ENCODE measurements around the gene WWOX. TPM values are rescaled to one million over a fixed set of nuclear protein-coding genes. Genes with fewer than 3 reads are reported as not detected.
A peak's percentile ranks its signal among the peaks of the same experiment; 100 is the strongest.

WWOX gene
- total RNA-seq, 6 experiments from 2014 or later: 13.0 to 24.3 (median 16.5) TPM

DNA sequence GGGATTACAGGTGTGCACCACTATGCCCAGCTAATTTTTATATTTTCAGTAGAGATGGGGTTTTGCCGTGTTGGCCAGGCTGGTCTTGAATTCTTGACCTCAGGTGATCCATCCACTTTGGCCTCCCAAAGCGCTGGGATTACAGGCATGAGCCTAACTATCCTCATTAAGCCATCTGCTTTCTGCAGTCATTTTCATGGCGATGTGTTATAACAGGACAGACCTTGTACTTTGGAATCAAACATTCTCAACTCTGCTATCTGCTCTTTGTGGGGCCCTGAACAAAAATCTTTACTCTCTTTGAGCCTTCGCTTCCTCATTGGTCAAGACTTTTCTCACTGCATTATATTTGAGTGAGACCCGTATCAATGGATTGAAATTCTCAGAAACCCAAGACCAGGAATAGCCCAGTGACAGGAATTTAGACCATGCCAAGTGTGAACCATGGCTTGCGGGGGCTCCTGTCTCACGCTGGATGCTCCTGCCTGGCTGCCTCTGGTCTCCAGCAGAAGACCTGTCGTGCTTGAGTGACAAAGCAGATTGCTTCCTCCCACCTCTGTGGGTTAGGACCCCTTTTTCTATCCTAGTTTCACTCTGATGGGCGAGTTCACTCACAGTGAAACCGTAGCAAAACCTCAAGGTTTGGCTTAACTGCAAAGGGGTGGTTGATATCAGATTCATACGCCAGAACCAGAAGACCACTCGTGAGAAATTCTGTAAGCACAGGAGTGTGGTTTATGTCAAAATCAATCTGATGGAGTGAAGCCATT lies 982.0 kb downstream of the WWOX start:
- DNase-seq (no peak), ATAC-seq (no peak)
- Histone ChIP-seq H3K27ac (no peak overlapping the region), H3K36me3 (no peaks in the 10 kb centered on the region), H3K9me3 (no peaks in the 10 kb centered on the region), H3K4me3 (no peak overlapping the region), H3K4me1 (no peaks in the 10 kb centered on the region), H3K27me3 (no peaks in the 10 kb centered on the region)
- 72% methylated on average over 5 of the region's 12 CpGs for WGBS (ENCODE audit: insufficient coverage, low coverage, low lambda C conversion rate, missing lambda C conversion rate)
- TF ChIP-seq POLR2A (IDR thresholded peaks at IDR 0.05): no peak
- TF ChIP-seq, protein P1, sequence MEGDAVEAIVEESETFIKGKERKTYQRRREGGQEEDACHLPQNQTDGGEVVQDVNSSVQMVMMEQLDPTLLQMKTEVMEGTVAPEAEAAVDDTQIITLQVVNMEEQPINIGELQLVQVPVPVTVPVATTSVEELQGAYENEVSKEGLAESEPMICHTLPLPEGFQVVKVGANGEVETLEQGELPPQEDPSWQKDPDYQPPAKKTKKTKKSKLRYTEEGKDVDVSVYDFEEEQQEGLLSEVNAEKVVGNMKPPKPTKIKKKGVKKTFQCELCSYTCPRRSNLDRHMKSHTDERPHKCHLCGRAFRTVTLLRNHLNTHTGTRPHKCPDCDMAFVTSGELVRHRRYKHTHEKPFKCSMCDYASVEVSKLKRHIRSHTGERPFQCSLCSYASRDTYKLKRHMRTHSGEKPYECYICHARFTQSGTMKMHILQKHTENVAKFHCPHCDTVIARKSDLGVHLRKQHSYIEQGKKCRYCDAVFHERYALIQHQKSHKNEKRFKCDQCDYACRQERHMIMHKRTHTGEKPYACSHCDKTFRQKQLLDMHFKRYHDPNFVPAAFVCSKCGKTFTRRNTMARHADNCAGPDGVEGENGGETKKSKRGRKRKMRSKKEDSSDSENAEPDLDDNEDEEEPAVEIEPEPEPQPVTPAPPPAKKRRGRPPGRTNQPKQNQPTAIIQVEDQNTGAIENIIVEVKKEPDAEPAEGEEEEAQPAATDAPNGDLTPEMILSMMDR (IDR thresholded peaks at IDR 0.05): no peak
- intact Hi-C loops (cut with DNase I): no loop called here

DNA sequence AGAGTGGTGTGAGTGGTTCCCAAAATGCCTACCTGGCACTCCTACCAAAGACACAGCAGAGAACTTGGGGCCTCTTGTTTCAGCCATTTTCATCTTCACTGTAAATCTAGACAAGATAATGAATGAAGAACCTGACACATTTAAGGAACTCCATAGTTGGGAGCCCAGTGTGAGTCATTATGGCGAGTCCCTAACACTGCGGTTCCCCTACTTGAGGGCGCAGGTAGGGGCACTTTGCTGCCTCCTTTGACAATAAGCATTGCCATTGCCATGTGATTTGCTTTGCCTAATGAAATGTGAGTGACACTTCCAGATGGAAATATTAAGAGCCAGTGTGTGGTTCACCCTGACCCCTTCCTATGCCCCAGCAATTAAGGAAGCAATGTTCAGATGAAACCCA lies 983.5 kb downstream of the WWOX start:
- ATAC-seq: no peak
- intact Hi-C loops (cut with DNase I): no loop called here
- no peak for DNase-seq
- no CpG with 5 or more reads among the region's 3 CpGs for WGBS (ENCODE audit: insufficient coverage, low coverage, low lambda C conversion rate, missing lambda C conversion rate)
- no peaks in the 10 kb centered on the region for H3K36me3 ChIP-seq
- H3K4me3 ChIP-seq: no peak overlapping the region
- no peaks in the 10 kb centered on the region for H3K9me3 ChIP-seq
- no peaks in the 10 kb centered on the region for H3K27me3 ChIP-seq
- H3K27ac ChIP-seq: no peak overlapping the region
- no peaks in the 10 kb centered on the region for H3K4me1 ChIP-seq
- no peak for TF ChIP-seq POLR2A (IDR thresholded peaks at IDR 0.05)
- TF ChIP-seq, protein P1 (IDR thresholded peaks at IDR 0.05): no peak

DNA sequence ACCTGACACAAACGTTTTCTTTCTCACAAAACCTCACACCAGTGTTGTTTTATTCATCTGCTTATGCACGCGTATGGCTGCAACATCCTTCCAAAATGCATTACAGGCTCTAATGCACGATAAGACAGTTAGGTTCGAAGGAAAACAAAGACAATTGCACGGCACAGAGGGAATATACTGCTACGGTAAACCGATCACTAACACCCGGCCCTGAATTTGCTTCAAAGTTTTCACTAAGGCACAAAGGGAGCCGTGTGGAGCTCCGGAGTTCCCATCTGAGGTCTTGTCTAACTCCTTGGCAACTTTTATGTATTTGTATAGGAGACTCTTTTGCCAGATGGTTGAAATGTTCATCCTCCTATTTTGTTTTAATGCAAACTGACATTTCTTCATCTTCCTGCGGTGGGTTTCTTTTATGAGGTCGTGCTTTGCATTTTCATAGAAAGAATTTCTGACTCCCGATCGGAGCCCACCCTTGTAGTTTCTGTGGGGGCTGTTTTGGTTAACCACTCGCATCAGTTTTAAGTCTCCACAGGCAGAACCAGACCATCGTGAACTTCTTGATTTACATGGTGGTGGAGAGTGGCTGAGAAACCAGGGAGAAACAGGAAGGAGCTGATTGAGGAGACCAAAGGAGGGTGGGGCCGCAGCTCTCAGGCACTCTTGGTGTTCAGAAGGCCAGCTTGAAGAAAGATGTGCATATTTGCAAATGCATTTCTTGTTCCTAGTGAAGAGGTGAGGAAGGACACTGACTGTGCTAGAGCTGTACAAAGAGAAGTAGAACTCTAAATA lies 984.2 kb downstream of the WWOX start:
- Histone ChIP-seq H3K4me1 (no peaks in the 10 kb centered on the region), H3K27ac (no peak overlapping the region), H3K36me3 (no peaks in the 10 kb centered on the region), H3K9me3 (no peaks in the 10 kb centered on the region), H3K27me3 (no peaks in the 10 kb centered on the region), H3K4me3 (no peak overlapping the region)
- intact Hi-C loops (cut with DNase I): no loop called here
- 85% methylated on average over 18 of the region's 18 CpGs for WGBS (ENCODE audit: insufficient coverage, low coverage, low lambda C conversion rate, missing lambda C conversion rate)
- ATAC-seq: peak in 1 of 4 donors; percentile 28
- DNase-seq: no peak
- no peak for TF ChIP-seq POLR2A (IDR thresholded peaks at IDR 0.05)
- TF ChIP-seq, protein P1 (IDR thresholded peaks at IDR 0.05): no peak

DNA sequence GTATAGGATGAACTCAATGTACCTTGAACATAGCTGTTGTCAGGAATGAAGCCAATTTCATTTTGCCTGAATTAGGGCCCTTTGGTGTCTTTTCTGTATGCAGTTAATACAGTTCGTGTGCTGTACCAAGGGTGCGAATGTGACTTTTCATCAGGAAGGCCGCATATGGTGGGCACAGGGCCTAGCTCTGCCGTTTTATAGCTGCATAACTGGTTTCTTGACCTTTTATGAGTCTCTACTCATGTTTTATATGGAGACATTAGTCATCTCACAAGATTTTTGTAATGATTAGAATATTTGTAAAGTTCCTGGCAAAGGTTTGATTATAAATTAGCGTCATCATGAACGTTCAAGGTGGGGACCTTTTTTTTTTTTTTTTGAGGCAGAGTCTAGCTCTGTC lies 989.5 kb downstream of the WWOX start:
- Histone ChIP-seq H3K27ac (no peak overlapping the region), H3K4me3 (no peak overlapping the region), H3K27me3 (no peaks in the 10 kb centered on the region), H3K36me3 (no peaks in the 10 kb centered on the region), H3K4me1 (no peaks in the 10 kb centered on the region), H3K9me3 (no peaks in the 10 kb centered on the region)
- TF ChIP-seq, protein P1 (IDR thresholded peaks at IDR 0.05): no peak
- no peak for TF ChIP-seq POLR2A (IDR thresholded peaks at IDR 0.05)
- WGBS (ENCODE audit: insufficient coverage, low coverage, low lambda C conversion rate, missing lambda C conversion rate): 94% methylated on average over 6 of the region's 6 CpGs
- no peak for ATAC-seq
- intact Hi-C loops (cut with DNase I): no loop called here
- no peak for DNase-seq

Data from right lobe of liver (tissue), 6 donors.